ENCODE data around the gene FUT2. TPM values are rescaled to one million over a fixed set of nuclear protein-coding genes. Genes with fewer than 3 reads are reported as not detected.

The FUT2 gene
- total and polyA plus RNA-seq, 2 donors from 2014 or later: 0.28 to 5.8 TPM

GRCh38 chr19:48708471-48708870 is 12.7 kb downstream of the FUT2 start:
- intact Hi-C loops (cut with DNase I): no loop called here
- H3K9me3 ChIP-seq (ENCODE audit: control insufficient read depth in 2 of 3, insufficient read depth in 1 of 3, low read length in 3 of 3): no peaks in the 10 kb centered on the region
- H3K4me1 ChIP-seq (ENCODE audit: control insufficient read depth in 2 of 3, insufficient read depth in 2 of 3, low read depth in 1 of 3, low read length in 3 of 3): peaks cover 0 to 6% (median 5%) of the 10 kb centered on the region in 3 donors
- no peaks in the 10 kb centered on the region for H3K27me3 ChIP-seq (ENCODE audit: control insufficient read depth, insufficient read depth, low read length)
- H3K36me3 ChIP-seq (ENCODE audit: control insufficient read depth in 2 of 3, insufficient read depth in 3 of 3, low read length in 3 of 3): no peaks in the 10 kb centered on the region
- H3K4me3 ChIP-seq (ENCODE audit: low read length in 3 of 3): no peak overlapping the region
- no peak for TF ChIP-seq CTCF (IDR thresholded peaks at IDR 0.05; ENCODE audit: borderline replicate concordance, extremely low read depth, insufficient read depth)
- no peak overlapping the region for H3K9ac ChIP-seq (ENCODE audit: low read length in 3 of 3)
- H3K27ac ChIP-seq (ENCODE audit: low read depth in 2 of 2, low read length in 2 of 2): no peak overlapping the region
- FAIRE-seq (no peak), DNase-seq (no peak)

DNA sequence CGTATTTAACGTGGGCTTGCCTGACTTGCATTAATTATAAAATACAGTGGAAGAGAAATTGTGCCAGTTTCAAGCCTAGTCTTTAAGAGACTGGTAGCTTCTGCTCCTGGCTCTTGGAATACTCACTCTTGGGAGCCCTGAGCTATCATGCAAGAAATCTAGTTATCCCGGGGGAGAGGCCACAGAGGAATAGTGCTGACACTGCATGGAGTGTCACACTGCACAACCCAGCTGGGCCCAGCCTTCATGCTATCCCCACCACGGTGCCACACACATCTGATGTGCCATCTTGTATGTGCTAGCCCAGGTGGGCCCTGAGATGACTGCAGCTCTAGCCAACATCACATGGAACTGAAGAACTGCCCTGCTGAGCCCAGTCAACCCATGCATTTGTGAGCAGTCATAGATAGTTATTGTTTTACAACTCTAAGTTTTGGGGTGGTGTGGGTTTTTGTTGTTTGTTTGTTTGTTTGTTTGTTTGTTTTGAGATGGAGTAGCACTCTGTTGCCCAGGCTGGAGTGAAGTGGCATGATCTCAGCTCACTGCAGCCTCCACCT is 15.4 kb downstream of the FUT2 start:
- FAIRE-seq (no peak), DNase-seq (no peak)
- no peak overlapping the region for H3K9ac ChIP-seq (ENCODE audit: low read length in 3 of 3)
- H3K4me3 ChIP-seq (ENCODE audit: low read length in 3 of 3): no peak overlapping the region
- peaks cover 0 to 15% (median 8%) of the 10 kb centered on the region in 3 donors for H3K4me1 ChIP-seq (ENCODE audit: control insufficient read depth in 2 of 3, insufficient read depth in 2 of 3, low read depth in 1 of 3, low read length in 3 of 3)
- no peaks in the 10 kb centered on the region for H3K36me3 ChIP-seq (ENCODE audit: control insufficient read depth in 2 of 3, insufficient read depth in 3 of 3, low read length in 3 of 3)
- H3K27me3 ChIP-seq (ENCODE audit: control insufficient read depth, insufficient read depth, low read length): no peaks in the 10 kb centered on the region
- intact Hi-C loops (cut with DNase I): no loop called here
- H3K9me3 ChIP-seq (ENCODE audit: control insufficient read depth in 2 of 3, insufficient read depth in 1 of 3, low read length in 3 of 3): no peaks in the 10 kb centered on the region
- no peak for TF ChIP-seq CTCF (IDR thresholded peaks at IDR 0.05; ENCODE audit: borderline replicate concordance, extremely low read depth, insufficient read depth)
- H3K27ac ChIP-seq (ENCODE audit: low read depth in 2 of 2, low read length in 2 of 2): no peak overlapping the region

DNA sequence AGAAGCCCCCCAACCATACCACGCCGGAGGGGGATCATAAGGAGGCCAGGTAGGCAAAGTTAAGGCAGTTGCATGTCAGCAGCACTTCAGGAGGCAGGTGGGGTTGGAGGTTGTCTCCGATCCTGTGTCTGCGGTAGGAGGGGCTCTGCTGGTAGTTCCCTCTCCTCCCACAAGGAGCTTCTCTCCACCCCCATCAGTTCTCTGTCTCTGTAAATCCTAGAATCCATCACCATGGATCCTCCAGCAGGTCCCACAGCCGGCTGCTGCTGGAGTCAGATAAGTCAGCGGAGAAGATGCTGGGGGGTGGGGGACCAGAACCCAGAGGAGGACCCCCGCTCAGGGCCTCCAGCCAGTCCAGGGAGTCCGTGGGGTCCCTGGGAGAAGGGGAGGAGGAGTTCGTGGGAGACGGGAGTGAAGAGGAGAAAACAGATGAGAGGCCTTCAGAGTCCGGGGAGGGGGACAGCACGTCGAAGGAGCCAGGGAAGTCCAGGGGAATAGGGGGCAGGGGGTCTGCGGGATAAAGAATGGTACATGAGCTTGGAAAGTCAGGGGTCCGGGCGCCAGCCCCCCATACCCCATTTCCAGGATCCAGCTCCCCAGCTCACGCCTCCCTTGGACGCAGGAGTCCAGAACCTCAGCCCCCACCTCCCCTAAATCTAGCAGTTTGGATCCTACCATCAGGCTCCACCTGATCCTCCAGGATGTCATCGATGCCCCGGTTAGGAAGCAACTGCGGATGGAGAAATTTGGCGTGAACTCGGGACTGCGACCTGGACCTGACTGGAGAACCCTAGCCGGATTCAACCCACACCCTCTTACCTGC is 17.5 kb downstream of the FUT2 start:
- Histone ChIP-seq H3K9me3 (ENCODE audit: control insufficient read depth in 2 of 3, insufficient read depth in 1 of 3, low read length in 3 of 3) (no peaks in the 10 kb centered on the region), H3K4me1 (ENCODE audit: control insufficient read depth in 2 of 3, insufficient read depth in 2 of 3, low read depth in 1 of 3, low read length in 3 of 3) (peaks cover 0 to 18% (median 8%) of the 10 kb centered on the region in 3 donors), H3K4me3 (ENCODE audit: low read length in 3 of 3) (peak overlapping the region; percentile 75 to 82 (median 81)), H3K27ac (ENCODE audit: low read depth in 2 of 2, low read length in 2 of 2) (peak overlapping the region; percentile 5 to 51), H3K36me3 (ENCODE audit: control insufficient read depth in 2 of 3, insufficient read depth in 3 of 3, low read length in 3 of 3) (no peaks in the 10 kb centered on the region), H3K9ac (ENCODE audit: low read length in 3 of 3) (peak overlapping the region; percentile 49 to 72 (median 67)), H3K27me3 (ENCODE audit: control insufficient read depth, insufficient read depth, low read length) (no peaks in the 10 kb centered on the region)
- FAIRE-seq (no peak), DNase-seq (peak in 4 of 5 donors; percentile 30 to 82 (median 63))
- intact Hi-C loops (cut with DNase I): no loop called here
- TF ChIP-seq CTCF (IDR thresholded peaks at IDR 0.05; ENCODE audit: borderline replicate concordance, extremely low read depth, insufficient read depth): no peak
